GM20000 (cell line): Measurements from ENCODE around the gene PPM1B.
A peak's percentile ranks its signal among the peaks of the same experiment; 100 is the strongest.

Experiments used
- DNase-seq: peaks from one replicate; pipeline ENCODE4 v3.0.0; 2012; ENCODE audit warnings: low spot score
- CTCF ChIP-seq: IDR thresholded peaks from 2 replicates; pipeline ENCODE4 v1.5.1; 2012; ENCODE audit warnings: mild to moderate bottlenecking, control low read depth; ENCODE audit errors: extremely low read depth, missing control alignments

The PPM1B gene

GRCh38 chr2:44163777-44164176, 4.9 kb upstream of the PPM1B start:
- DNase-seq, result no peak
- TF ChIP-seq CTCF, result no peak

DNA sequence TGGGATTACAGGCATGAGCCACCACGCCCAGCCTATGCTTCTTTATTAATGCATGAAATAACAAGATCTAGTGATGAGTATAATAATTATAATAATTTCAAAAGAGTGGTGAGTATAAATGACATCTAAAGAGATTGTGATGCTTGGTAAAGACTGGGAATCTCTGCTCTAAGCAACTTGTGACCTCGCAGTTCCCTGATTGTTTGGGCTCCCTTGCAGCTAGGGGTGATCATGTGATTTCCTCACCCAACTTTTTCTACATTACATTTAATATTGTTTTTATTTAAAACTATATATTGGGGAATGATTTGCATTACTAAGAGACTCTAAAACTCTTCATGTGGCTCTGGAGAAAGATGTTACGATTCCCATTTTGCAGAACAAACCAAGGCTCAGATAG, 4.1 kb upstream of the PPM1B start:
- DNase-seq, result no peak
- no peak for TF ChIP-seq CTCF

DNA sequence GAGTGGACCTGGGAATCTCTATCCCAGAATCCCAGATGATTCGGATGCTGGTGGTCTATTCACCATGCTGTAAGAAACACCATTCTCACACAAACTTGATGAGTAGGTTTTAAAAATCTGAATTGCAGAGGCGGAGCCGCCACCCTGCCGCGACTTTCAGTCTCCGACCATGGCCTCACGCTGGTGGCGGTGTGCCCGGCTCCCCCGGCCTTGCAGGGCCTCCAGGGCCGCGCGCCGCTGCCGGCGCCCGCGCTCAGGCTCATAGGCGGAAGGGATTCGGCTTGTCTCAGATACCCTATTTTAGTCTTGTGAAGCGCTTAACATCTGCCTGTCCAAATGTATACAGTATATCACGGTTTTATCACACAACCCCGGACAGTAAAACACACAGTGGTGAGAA, 2.6 kb upstream of the PPM1B start:
- no peak for DNase-seq
- no peak for TF ChIP-seq CTCF

GRCh38 chr2:44167311-44167907, 1.3 kb upstream of the PPM1B start:
- no peak for DNase-seq
- no peak for TF ChIP-seq CTCF

DNA sequence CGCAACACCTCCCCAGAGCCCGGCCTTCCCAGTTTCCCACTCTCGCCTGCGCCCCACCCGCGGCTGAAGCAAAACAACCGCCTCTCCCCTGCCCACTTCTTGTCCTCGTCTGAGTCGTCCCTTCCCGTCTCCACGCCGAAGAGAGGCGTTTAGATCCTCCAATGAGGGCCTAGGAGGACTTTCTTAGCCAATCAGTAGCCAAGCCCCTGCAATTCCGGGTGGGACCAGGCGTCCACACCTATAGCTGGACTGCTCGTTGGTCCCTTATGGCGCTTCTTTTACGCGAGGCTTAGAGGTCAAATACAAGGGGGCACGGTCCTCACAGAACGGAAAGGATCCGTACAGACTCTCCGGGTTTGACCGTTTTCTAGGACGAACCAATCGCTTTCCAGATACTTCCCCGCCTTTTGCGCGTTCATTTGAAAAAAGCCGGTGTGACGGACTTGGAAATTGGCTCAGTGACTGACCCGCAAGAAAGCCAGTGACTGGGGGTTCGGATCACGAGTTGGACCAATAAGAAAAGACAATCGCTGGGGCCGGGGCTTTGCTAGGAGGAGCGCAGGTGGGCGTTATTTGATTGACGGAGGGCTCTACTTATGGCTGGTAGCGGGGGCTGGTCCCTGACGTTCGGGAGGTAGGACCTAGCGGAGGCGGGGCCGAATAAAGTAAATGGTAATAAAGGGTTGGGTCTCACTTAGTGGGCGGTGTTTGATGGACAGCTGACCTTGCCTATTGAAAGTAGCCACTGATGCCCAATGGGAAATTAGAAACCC, 581 bp upstream of the PPM1B start:
- peak; percentile 99 for DNase-seq
- TF ChIP-seq CTCF, result no peak

- no peak for TF ChIP-seq CTCF
- DNase-seq, result peak; percentile 49
These were observed 652 bp downstream of the PPM1B start for GRCh38 chr2:44169155-44169898.

- DNase-seq, result no peak
These were observed 1.6 kb downstream of the PPM1B start for GRCh38 chr2:44170311-44170717.

More at GRCh38 chr2:44170311-44170717, 1.6 kb downstream of the PPM1B start:
- TF ChIP-seq CTCF, result no peak
